Osteoblast (primary cell): ENCODE results near the gene TTLL10. TPM values are rescaled to one million over a fixed set of nuclear protein-coding genes. Genes with fewer than 3 reads are reported as not detected.
"Not testable (repeated sequence)": the region's sequence is repeated elsewhere in the genome, so short reads cannot be mapped to it uniquely, and the experiment has no call there.

Source experiments
- DNase-seq: peaks from one replicate; pipeline ENCODE4 v3.0.0; 2011; ENCODE audit warnings: low spot score, mixed read lengths; ENCODE audit not compliant: insufficient read length; ENCODE audit errors: missing footprints
- H2AFZ ChIP-seq: 2 replicates; pipeline ENCODE4 v1.6.0; 2011; ENCODE audit warnings: mild to moderate bottlenecking, low read length
- H3K27ac ChIP-seq: 2 replicates; pipeline ENCODE4 v1.5.1; 2011; ENCODE audit warnings: mild to moderate bottlenecking, low read depth, low read length, moderate library complexity
- H3K27me3 ChIP-seq: 2 replicates; pipeline ENCODE4 v1.6.0; 2012; ENCODE audit warnings: mild to moderate bottlenecking, control low read depth, inconsistent platforms, low read length, moderate library complexity; ENCODE audit not compliant: insufficient read depth
- H3K36me3 ChIP-seq: 2 replicates; pipeline ENCODE4 v1.5.1; 2011; ENCODE audit warnings: mild to moderate bottlenecking, low read length, control low read depth, moderate library complexity; ENCODE audit not compliant: insufficient read depth
- H3K4me1 ChIP-seq: 2 replicates; pipeline ENCODE4 v1.5.1; 2011; ENCODE audit warnings: mild to moderate bottlenecking, low read length, control low read depth, moderate library complexity; ENCODE audit not compliant: insufficient read depth
- H3K4me2 ChIP-seq: 2 replicates; pipeline ENCODE4 v1.6.0; 2011; ENCODE audit warnings: mild to moderate bottlenecking, low read length; ENCODE audit not compliant: insufficient read depth
- H3K4me3 ChIP-seq: fragments of 200-600 bp; sonication (generic); 3 replicates; pipeline ENCODE4 v1.5.1; 2012; ENCODE audit warnings: mild to moderate bottlenecking, low read length, inconsistent platforms; ENCODE audit not compliant: insufficient read depth
- H3K79me2 ChIP-seq: 2 replicates; pipeline ENCODE4 v1.6.0; 2012; ENCODE audit warnings: mild to moderate bottlenecking, low read length, control low read depth, inconsistent platforms; ENCODE audit not compliant: insufficient read depth
- H3K9me3 ChIP-seq: 2 replicates; pipeline ENCODE4 v1.5.1; 2011; ENCODE audit warnings: low read depth, low read length, control low read depth
- H4K20me1 ChIP-seq: 2 replicates; pipeline ENCODE4 v1.6.0; 2012; ENCODE audit warnings: mild to moderate bottlenecking, low read length, control low read depth; ENCODE audit not compliant: insufficient read depth
- CTCF ChIP-seq: IDR thresholded peaks from 2 replicates; pipeline ENCODE4 v1.5.1; 2011; ENCODE audit warnings: mild to moderate bottlenecking, low read depth, low read length, moderate library complexity; ENCODE audit errors: extremely low read depth
- total RNA-seq: library from RNA; depleted of rRNA; stranded (reverse); fragments of >200 nt; gene quantifications from 2 replicates; pipeline ENCODE4 v1.2.3, GENCODE V29; 2012

The TTLL10 gene
- total RNA-seq, 1 donor: not detected

- no peaks in the 10 kb centered on the region for H3K9me3 ChIP-seq
- H3K4me3 ChIP-seq: no peak overlapping the region
- no peaks in the 10 kb centered on the region for H4K20me1 ChIP-seq
- H3K4me2 ChIP-seq: no peak overlapping the region
- no peak for TF ChIP-seq CTCF
- H3K4me1 ChIP-seq: no peaks in the 10 kb centered on the region
- no peak overlapping the region for H2AFZ ChIP-seq
- H3K27ac ChIP-seq: no peak overlapping the region
- peak; percentile 42 for DNase-seq
- no peaks in the 10 kb centered on the region for H3K79me2 ChIP-seq
- H3K36me3 ChIP-seq: no peaks in the 10 kb centered on the region
- no peaks in the 10 kb centered on the region for H3K27me3 ChIP-seq
Measured at GRCh38 chr1:1194723-1195122, 21.0 kb downstream of the TTLL10 start.

GRCh38 chr1:1195726-1196125 is 22.0 kb downstream of the TTLL10 start:
- peak; percentile 49 for DNase-seq
- not testable (repeated sequence) for H3K36me3 ChIP-seq, H3K79me2 ChIP-seq, H3K9me3 ChIP-seq, H3K4me1 ChIP-seq, H3K4me3 ChIP-seq, H3K27ac ChIP-seq, H3K27me3 ChIP-seq, H3K4me2 ChIP-seq, H4K20me1 ChIP-seq, H2AFZ ChIP-seq

- H3K9me3 ChIP-seq: no peaks in the 10 kb centered on the region
- DNase-seq: peak; percentile 84
- no peaks in the 10 kb centered on the region for H3K79me2 ChIP-seq
- no peaks in the 10 kb centered on the region for H3K27me3 ChIP-seq
- no peak overlapping the region for H3K27ac ChIP-seq
- no peaks in the 10 kb centered on the region for H4K20me1 ChIP-seq
- TF ChIP-seq CTCF: no peak
- no peak overlapping the region for H3K4me2 ChIP-seq
- no peaks in the 10 kb centered on the region for H3K36me3 ChIP-seq
- H3K4me1 ChIP-seq: no peaks in the 10 kb centered on the region
- no peak overlapping the region for H2AFZ ChIP-seq
- H3K4me3 ChIP-seq: no peak overlapping the region
Measured at GRCh38 chr1:1196431-1197187, 22.9 kb downstream of the TTLL10 start.

GRCh38 chr1:1197188-1197500 is 23.5 kb downstream of the TTLL10 start:
- Histone ChIP-seq H4K20me1 (no peaks in the 10 kb centered on the region), H3K4me1 (no peaks in the 10 kb centered on the region), H3K4me3 (no peak overlapping the region), H3K79me2 (no peaks in the 10 kb centered on the region), H3K9me3 (no peaks in the 10 kb centered on the region), H2AFZ (no peak overlapping the region), H3K27ac (no peak overlapping the region), H3K27me3 (no peaks in the 10 kb centered on the region), H3K36me3 (no peaks in the 10 kb centered on the region), H3K4me2 (no peak overlapping the region)
- TF ChIP-seq CTCF: no peak
- no peak for DNase-seq
